Renal cortical epithelial cell (primary cell): ENCODE measurements around the gene TINCR. TPM values are rescaled to one million over a fixed set of nuclear protein-coding genes. Genes with fewer than 3 reads are reported as not detected.
"Not testable (repeated sequence)": the region's sequence is repeated elsewhere in the genome, so short reads cannot be mapped to it uniquely, and the experiment has no call there.

ENCODE experiments used
- DNase-seq: peaks from one replicate; pipeline ENCODE4 v3.0.0-alpha.2; 2011; ENCODE audit warnings: low read depth
- total RNA-seq: library from RNA; depleted of rRNA; stranded (reverse); fragments of >200 nt; gene quantifications from 2 replicates; pipeline ENCODE4 v1.2.3, GENCODE V29; 2014

Gene TINCR
- total RNA-seq: not detected in 2 replicates

GRCh38 chr19:5567360-5567969, at the start of gene TINCR:
TINCR (minus strand) TSS chr19:5567953.
- DNase-seq: no peak

- DNase-seq: no peak
These were observed 49.3 kb upstream of the TINCR start for GRCh38 chr19:5617080-5617479.

GRCh38 chr19:5615756-5616327, 48.1 kb upstream of the TINCR start:
- no peak for DNase-seq

- DNase-seq: no peak
These were observed 45.4 kb upstream of the TINCR start for GRCh38 chr19:5612891-5613865.

GRCh38 chr19:5609881-5610448, 42.2 kb upstream of the TINCR start:
- no peak for DNase-seq

GRCh38 chr19:5608766-5609165, 41.0 kb upstream of the TINCR start:
- DNase-seq: not testable (repeated sequence)

GRCh38 chr19:5608291-5608690, 40.5 kb upstream of the TINCR start:
- DNase-seq: no peak

- no peak for DNase-seq
These were observed 39.8 kb upstream of the TINCR start for GRCh38 chr19:5607318-5608275.

GRCh38 chr19:5605362-5605761, 37.6 kb upstream of the TINCR start:
- DNase-seq: no peak

- no peak for DNase-seq
These were observed 35.9 kb upstream of the TINCR start for GRCh38 chr19:5603626-5604025.

- DNase-seq: no peak
These were observed 33.0 kb upstream of the TINCR start for GRCh38 chr19:5600797-5601196.

GRCh38 chr19:5595745-5596144, 28.0 kb upstream of the TINCR start:
- DNase-seq: no peak

- no peak for DNase-seq
These were observed 27.4 kb upstream of the TINCR start for GRCh38 chr19:5595129-5595528.

GRCh38 chr19:5594521-5594950, 26.8 kb upstream of the TINCR start:
- no peak for DNase-seq

- DNase-seq: no peak
These were observed 25.8 kb upstream of the TINCR start for GRCh38 chr19:5593343-5594255.

- DNase-seq: no peak
These were observed 25.0 kb upstream of the TINCR start for GRCh38 chr19:5592531-5593342.

GRCh38 chr19:5591476-5591875, 23.7 kb upstream of the TINCR start:
- no peak for DNase-seq

GRCh38 chr19:5590865-5591154, 23.1 kb upstream of the TINCR start:
- no peak for DNase-seq

- no peak for DNase-seq
These were observed 22.6 kb upstream of the TINCR start for GRCh38 chr19:5590151-5590864.
